SK-N-SH treated with all-trans-retinoic acid at 6 μM for 48 hours (cell line): Measurements from ENCODE around the gene FAM241B.
A peak's percentile ranks its signal among the peaks of the same experiment; 100 is the strongest.

Experiments
- ATAC-seq: fragments of 200-7000 bp; cut with Tn5 transposase; 3 replicates; pipeline ENCODE4 v1.9.1; 2020; ENCODE audit warnings: mild to moderate bottlenecking, moderate library complexity
- ZFP3 ChIP-seq: fragments of 250-450 bp; sonication (Bioruptor Pico); IDR thresholded peaks from 2 replicates; pipeline ENCODE4 v1.5.0; 2020; ENCODE audit warnings: mild to moderate bottlenecking, moderate library complexity
- ZNF565 ChIP-seq: fragments of 450-650 bp; formaldehyde crosslinking; conservative IDR thresholded peaks from 2 replicates; pipeline ENCODE4 v1.5.0; 2020; ENCODE audit warnings: low read depth, mild to moderate bottlenecking, moderate library complexity

Gene FAM241B

GRCh38 chr10:69682955-69683474 lies 53.0 kb downstream of the FAM241B start:
- ATAC-seq, result no peak
- TF ChIP-seq ZFP3 (CRISPR knock-in tag) (peak; percentile 91), ZNF565 (CRISPR knock-in tag) (no peak)
